Measurements from ENCODE around the gene HACD2. TPM values are rescaled to one million over a fixed set of nuclear protein-coding genes. Genes with fewer than 3 reads are reported as not detected.

HACD2 gene
- polyA plus RNA-seq, 1 donor (not counting 4 experiments of a cell fraction or from before 2014, with no cell fraction given), result 124 TPM

DNA sequence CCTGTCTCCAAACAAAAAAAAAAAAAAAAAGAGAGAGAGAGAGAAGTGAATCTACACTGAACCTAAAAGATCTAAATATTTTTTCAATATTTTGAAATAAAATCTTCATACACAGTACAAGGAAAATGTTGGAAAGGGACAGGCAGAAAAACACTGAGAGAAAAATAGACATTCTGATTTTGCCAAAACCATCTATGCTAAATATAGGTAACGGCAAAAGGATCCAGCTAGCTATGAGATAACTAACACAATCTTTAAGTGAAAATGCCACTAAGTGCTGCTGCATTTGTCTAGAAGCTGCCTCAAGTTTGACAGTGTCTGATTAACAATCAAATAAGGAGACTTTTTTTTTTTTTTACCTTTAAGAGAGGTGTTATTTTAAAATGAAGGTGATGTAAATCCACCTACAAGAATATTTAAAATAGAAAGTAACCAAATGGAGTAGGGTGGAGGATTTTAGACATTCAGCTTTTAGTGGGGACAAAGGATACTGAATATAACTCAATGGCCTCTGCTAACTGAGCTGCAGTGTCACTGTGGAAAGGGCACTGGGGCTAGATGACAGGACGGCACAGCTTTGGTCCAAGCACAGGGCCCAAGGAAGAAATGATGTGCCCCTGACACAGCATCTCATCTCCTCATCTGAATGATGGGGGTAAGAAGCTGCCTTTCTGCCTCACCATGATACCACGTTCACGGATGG is 62.4 kb downstream of the HACD2 start:
- H3K79me2 ChIP-seq (ENCODE audit: control insufficient read depth, insufficient read depth, low read length), result peaks cover 6% of the 10 kb centered on the region
- no peaks in the 10 kb centered on the region for H3K9me1 ChIP-seq (ENCODE audit: control insufficient read depth, extremely low read depth, insufficient read depth, low read length)
- H3K9ac ChIP-seq (ENCODE audit: control insufficient read depth, extremely low read depth, insufficient read depth, low read length), result no peak overlapping the region
- TF ChIP-seq EZH2 (IDR thresholded peaks at IDR 0.05; ENCODE audit: low read length), result no peak
- TF ChIP-seq, protein P1, sequence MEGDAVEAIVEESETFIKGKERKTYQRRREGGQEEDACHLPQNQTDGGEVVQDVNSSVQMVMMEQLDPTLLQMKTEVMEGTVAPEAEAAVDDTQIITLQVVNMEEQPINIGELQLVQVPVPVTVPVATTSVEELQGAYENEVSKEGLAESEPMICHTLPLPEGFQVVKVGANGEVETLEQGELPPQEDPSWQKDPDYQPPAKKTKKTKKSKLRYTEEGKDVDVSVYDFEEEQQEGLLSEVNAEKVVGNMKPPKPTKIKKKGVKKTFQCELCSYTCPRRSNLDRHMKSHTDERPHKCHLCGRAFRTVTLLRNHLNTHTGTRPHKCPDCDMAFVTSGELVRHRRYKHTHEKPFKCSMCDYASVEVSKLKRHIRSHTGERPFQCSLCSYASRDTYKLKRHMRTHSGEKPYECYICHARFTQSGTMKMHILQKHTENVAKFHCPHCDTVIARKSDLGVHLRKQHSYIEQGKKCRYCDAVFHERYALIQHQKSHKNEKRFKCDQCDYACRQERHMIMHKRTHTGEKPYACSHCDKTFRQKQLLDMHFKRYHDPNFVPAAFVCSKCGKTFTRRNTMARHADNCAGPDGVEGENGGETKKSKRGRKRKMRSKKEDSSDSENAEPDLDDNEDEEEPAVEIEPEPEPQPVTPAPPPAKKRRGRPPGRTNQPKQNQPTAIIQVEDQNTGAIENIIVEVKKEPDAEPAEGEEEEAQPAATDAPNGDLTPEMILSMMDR (optimal IDR thresholded peaks at IDR 0.05 in 1 of 3, IDR thresholded peaks at IDR 0.05 in 1 of 3, conservative IDR thresholded peaks at IDR 0.05 in 1 of 3; ENCODE audit: extremely low read depth in 1 of 3, insufficient read depth in 2 of 3, low read length in 3 of 3), result no peak
- H3K27ac ChIP-seq (ENCODE audit: control insufficient read depth, insufficient read depth, low read length), result no peak overlapping the region
- DNase-seq (ENCODE audit: low read depth, low spot score), result no peak
- no peaks in the 10 kb centered on the region for H3K9me3 ChIP-seq (ENCODE audit: control insufficient read depth, low read depth, low read length)
- no peak overlapping the region for H2AFZ ChIP-seq (ENCODE audit: control insufficient read depth, low read length)
- no peaks in the 10 kb centered on the region for H3K4me1 ChIP-seq (ENCODE audit: control insufficient read depth, extremely low read depth, insufficient read depth, low read length)
- dilution Hi-C loops (cut with MboI; ENCODE audit: extremely low pct_ligation_motif_present, low sequenced_read_pairs), result no loop called here
- no peak for FAIRE-seq
- no peak overlapping the region for H3K4me3 ChIP-seq (ENCODE audit: control insufficient read depth in 2 of 3, extremely low read depth in 1 of 3, insufficient read depth in 2 of 3, low read depth in 1 of 3, low read length in 3 of 3)
- H3K27me3 ChIP-seq (ENCODE audit: control insufficient read depth, extremely low read depth, insufficient read depth, low read length), result no peaks in the 10 kb centered on the region
- H3K4me2 ChIP-seq (ENCODE audit: control insufficient read depth, extremely low read depth, insufficient read depth, low read depth, low read length), result no peak overlapping the region
- H4K20me1 ChIP-seq (ENCODE audit: control insufficient read depth, extremely low read depth, insufficient read depth, low read length), result peaks cover 5% of the 10 kb centered on the region
- H3K36me3 ChIP-seq (ENCODE audit: control insufficient read depth in 2 of 2, extremely low read depth in 1 of 2, insufficient read depth in 2 of 2, low read length in 2 of 2), result peaks cover 7 to 18% of the 10 kb centered on the region in 2 experiments

DNA sequence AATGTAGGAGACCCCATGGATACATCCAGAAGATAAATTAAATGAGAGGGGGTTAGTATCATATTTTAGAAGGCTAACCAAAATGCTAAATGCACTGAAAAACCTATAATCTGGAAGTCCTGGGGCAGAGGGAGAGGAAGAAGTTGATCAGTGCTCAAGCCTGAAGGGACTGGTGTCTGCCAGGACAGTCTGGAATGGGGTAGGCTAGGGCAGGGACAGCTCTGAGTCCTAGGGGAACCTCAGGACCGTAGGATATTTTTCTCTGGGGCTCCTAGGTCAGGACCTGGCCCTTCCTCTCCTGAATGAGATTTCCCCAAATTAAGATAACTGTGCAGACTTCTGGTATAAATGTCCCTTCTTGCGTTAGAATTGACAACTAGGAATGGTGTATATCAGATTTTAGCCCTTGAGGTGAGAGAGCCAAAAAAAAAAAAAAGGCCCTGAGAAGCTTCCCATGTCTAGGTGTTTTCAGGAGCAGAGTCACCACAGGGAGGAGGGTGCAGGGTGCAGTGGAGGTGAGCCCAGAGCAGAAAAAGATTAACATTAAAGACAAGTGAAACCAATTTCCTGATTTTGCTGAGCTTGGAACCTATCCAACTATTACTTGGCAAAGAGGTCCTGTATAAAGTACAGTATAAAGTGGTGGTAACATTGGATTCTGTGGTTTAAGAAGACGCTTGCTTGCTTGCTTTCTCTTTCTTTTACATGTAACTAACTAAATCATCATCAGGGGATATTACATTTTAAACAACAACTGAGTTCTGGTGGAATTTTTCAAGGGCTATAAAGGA is 63.5 kb downstream of the HACD2 start:
- peaks cover 5% of the 10 kb centered on the region for H4K20me1 ChIP-seq (ENCODE audit: control insufficient read depth, extremely low read depth, insufficient read depth, low read length)
- FAIRE-seq (no peak), DNase-seq (ENCODE audit: low read depth, low spot score) (no peak)
- H2AFZ ChIP-seq (ENCODE audit: control insufficient read depth, low read length), result no peak overlapping the region
- peaks cover 7 to 17% of the 10 kb centered on the region in 2 experiments for H3K36me3 ChIP-seq (ENCODE audit: control insufficient read depth in 2 of 2, extremely low read depth in 1 of 2, insufficient read depth in 2 of 2, low read length in 2 of 2)
- no peaks in the 10 kb centered on the region for H3K9me1 ChIP-seq (ENCODE audit: control insufficient read depth, extremely low read depth, insufficient read depth, low read length)
- H3K9ac ChIP-seq (ENCODE audit: control insufficient read depth, extremely low read depth, insufficient read depth, low read length), result no peak overlapping the region
- dilution Hi-C loops (cut with MboI; ENCODE audit: extremely low pct_ligation_motif_present, low sequenced_read_pairs), result no loop called here
- no peaks in the 10 kb centered on the region for H3K4me1 ChIP-seq (ENCODE audit: control insufficient read depth, extremely low read depth, insufficient read depth, low read length)
- no peak overlapping the region for H3K27ac ChIP-seq (ENCODE audit: control insufficient read depth, insufficient read depth, low read length)
- H3K9me3 ChIP-seq (ENCODE audit: control insufficient read depth, low read depth, low read length), result no peaks in the 10 kb centered on the region
- H3K27me3 ChIP-seq (ENCODE audit: control insufficient read depth, extremely low read depth, insufficient read depth, low read length), result no peaks in the 10 kb centered on the region
- H3K79me2 ChIP-seq (ENCODE audit: control insufficient read depth, insufficient read depth, low read length), result peaks cover 8% of the 10 kb centered on the region
- H3K4me2 ChIP-seq (ENCODE audit: control insufficient read depth, extremely low read depth, insufficient read depth, low read depth, low read length), result no peak overlapping the region
- TF ChIP-seq EZH2 (IDR thresholded peaks at IDR 0.05; ENCODE audit: low read length), result no peak
- TF ChIP-seq, protein P1 (optimal IDR thresholded peaks at IDR 0.05 in 1 of 3, IDR thresholded peaks at IDR 0.05 in 1 of 3, conservative IDR thresholded peaks at IDR 0.05 in 1 of 3; ENCODE audit: extremely low read depth in 1 of 3, insufficient read depth in 2 of 3, low read length in 3 of 3), result no peak
- no peak overlapping the region for H3K4me3 ChIP-seq (ENCODE audit: control insufficient read depth in 2 of 3, extremely low read depth in 1 of 3, insufficient read depth in 2 of 3, low read depth in 1 of 3, low read length in 3 of 3)

Measured in keratinocyte (primary cell).